H1 (cell line): ENCODE results near the gene MOK. TPM values are rescaled to one million over a fixed set of nuclear protein-coding genes. Genes with fewer than 3 reads are reported as not detected.

Experiments used
- CTCF ChIA-PET: fragments of 300-600 bp; sonication (Branson Sonifier 250); formaldehyde crosslinking; loops from one replicate; lab custom pipeline; 2021; ENCODE audit not compliant: partially characterized antibody; lab: Charles Lee
- POLR2A ChIA-PET: fragments of 300-600 bp; sonication (Branson Sonifier 250); formaldehyde crosslinking; loops from one replicate; lab custom pipeline; 2021; ENCODE audit warnings: inconsistent platforms; ENCODE audit not compliant: partially characterized antibody; lab: Charles Lee
- DNase-seq, 2 experiments: peaks; one replicate each; pipeline versions ENCODE4 v3.0.0 to v3.0.0-alpha.2; 2010 to 2022; ENCODE audit warnings: low spot score in 2 of 2, low read depth in 1 of 2, mixed read lengths in 1 of 2
- FAIRE-seq: peaks from 2 replicates; lab custom pipeline; 2011; peaks lifted over from hg19 to GRCh38; lab: Jason Lieb, UNC
- H2AFZ ChIP-seq: 2 replicates; pipeline ENCODE4 v1.8.1; 2012; ENCODE audit warnings: low read length, inconsistent platforms
- H2AK5ac ChIP-seq: 2 replicates; pipeline ENCODE4 v1.6.1; 2013; ENCODE audit warnings: low read depth, low read length
- H2BK120ac ChIP-seq: replicated peaks from 2 replicates; pipeline ENCODE3; 2013; ENCODE audit warnings: low read depth, low read length, inconsistent platforms
- H2BK12ac ChIP-seq: 2 replicates; pipeline ENCODE4 v1.6.1; 2013; ENCODE audit warnings: low read depth, low read length
- H2BK15ac ChIP-seq: 2 replicates; pipeline ENCODE4 v1.6.1; 2013; ENCODE audit warnings: low read length
- H2BK20ac ChIP-seq: 2 replicates; pipeline ENCODE4 v1.6.1; 2013; ENCODE audit warnings: low read length
- H2BK5ac ChIP-seq: 2 replicates; pipeline ENCODE4 v1.6.1; 2013; ENCODE audit warnings: low read depth, low read length
- H3K14ac ChIP-seq: 2 replicates; pipeline ENCODE4 v1.6.1; 2013; ENCODE audit warnings: inconsistent platforms; ENCODE audit not compliant: insufficient read length
- H3K18ac ChIP-seq: 2 replicates; pipeline ENCODE4 v1.6.1; 2013; ENCODE audit warnings: low read length; ENCODE audit errors: extremely low read depth
- H3K23ac ChIP-seq: 2 replicates; pipeline ENCODE4 v1.6.1; 2013; ENCODE audit warnings: inconsistent platforms; ENCODE audit not compliant: insufficient read length
- H3K23me2 ChIP-seq: 2 replicates; pipeline ENCODE4 v1.6.1; 2013; ENCODE audit warnings: low read depth, low read length
- H3K27ac ChIP-seq: 2 replicates; pipeline ENCODE4 v1.6.1; 2011; ENCODE audit warnings: low read depth, low read length, inconsistent platforms
- H3K27me3 ChIP-seq, 4 experiments: replicated peaks in 1 of 4; 1 replicate in 1 of 4; 2 replicates in 3 of 4; pipeline versions ENCODE4 v1.6.1 to v1.8.1; 2011 to 2013; ENCODE audit warnings: low read length in 3 of 4, mild to moderate bottlenecking in 3 of 4, inconsistent platforms in 2 of 4, mixed read lengths in 2 of 4, moderate library complexity in 1 of 4; ENCODE audit not compliant: control insufficient read depth in 3 of 4, insufficient read depth in 3 of 4; ENCODE audit errors: extremely low read depth in 1 of 4
- H3K36me3 ChIP-seq, 4 experiments: 2 replicates each; pipeline versions ENCODE4 v1.6.1 to v1.8.1; 2011 to 2013; ENCODE audit warnings: mild to moderate bottlenecking in 4 of 4, low read length in 3 of 4, moderate library complexity in 2 of 4, control low read depth in 1 of 4, inconsistent platforms in 1 of 4; ENCODE audit not compliant: insufficient read depth in 4 of 4, control insufficient read depth in 2 of 4
- H3K4ac ChIP-seq: replicated peaks from 2 replicates; pipeline ENCODE3; 2013; ENCODE audit warnings: low read length, low read depth, mixed read lengths, inconsistent platforms; ENCODE audit not compliant: insufficient read length
- H3K4me1 ChIP-seq, 4 experiments: replicated peaks in 1 of 4; 1 replicate in 1 of 4; 2 replicates in 3 of 4; pipeline versions ENCODE4 v1.6.1 to v1.8.1; 2011 to 2013; ENCODE audit warnings: low read length in 3 of 4, inconsistent platforms in 2 of 4, mixed read lengths in 1 of 4; ENCODE audit not compliant: insufficient read depth in 4 of 4, control insufficient read depth in 3 of 4
- H3K4me2 ChIP-seq, 2 experiments: 2 replicates each; pipeline versions ENCODE4 v1.6.1 to v1.8.1; 2011 to 2013; ENCODE audit warnings: low read depth in 2 of 2, low read length in 2 of 2, control low read depth in 1 of 2, inconsistent platforms in 1 of 2, mild to moderate bottlenecking in 1 of 2; ENCODE audit not compliant: insufficient read depth in 1 of 2
- H3K4me3 ChIP-seq, 4 experiments: fragments of 200-600, 300-600 bp in 1 of 4; sonication (generic), shearing (Covaris generic), sonication (Bioruptor Twin) in 1 of 4; 2 replicates each; pipeline versions ENCODE4 v1.5.1 to v1.8.1; 2011 to 2016; ENCODE audit warnings: low read length in 4 of 4, low read depth in 3 of 4, control low read depth in 2 of 4, inconsistent platforms in 2 of 4, mild to moderate bottlenecking in 2 of 4, mixed read lengths in 1 of 4, moderate library complexity in 1 of 4; ENCODE audit not compliant: insufficient read depth in 2 of 4; ENCODE audit errors: extremely low read depth in 1 of 4
- H3K56ac ChIP-seq: replicated peaks from 2 replicates; pipeline ENCODE3; 2013; ENCODE audit warnings: low read depth, mild to moderate bottlenecking, mixed read lengths, low read length, inconsistent platforms; ENCODE audit not compliant: insufficient read length
- H3K79me1 ChIP-seq: 2 replicates; pipeline ENCODE4 v1.6.1; 2013; ENCODE audit warnings: low read depth, low read length, control low read depth
- H3K79me2 ChIP-seq, 2 experiments: 2 replicates each; pipeline versions ENCODE4 v1.6.1 to v1.8.1; 2012 to 2013; ENCODE audit warnings: low read length in 2 of 2, mild to moderate bottlenecking in 2 of 2, inconsistent platforms in 1 of 2; ENCODE audit not compliant: insufficient read depth in 2 of 2, control insufficient read depth in 1 of 2
- H3K9ac ChIP-seq, 4 experiments: replicated peaks in 1 of 4; 1 replicate in 1 of 4; 2 replicates in 3 of 4; pipeline versions ENCODE4 v1.6.1 to v1.8.1; 2011 to 2013; ENCODE audit warnings: low read depth in 3 of 4, low read length in 3 of 4, control low read depth in 2 of 4, mild to moderate bottlenecking in 2 of 4, moderate library complexity in 2 of 4, inconsistent platforms in 1 of 4; ENCODE audit errors: extremely low read depth in 1 of 4
- H3K9me3 ChIP-seq, 2 experiments: 2 replicates each; pipeline versions ENCODE4 v1.6.1 to v1.8.1; 2012 to 2013; ENCODE audit warnings: mild to moderate bottlenecking in 2 of 2, moderate library complexity in 2 of 2, control low read depth in 1 of 2, inconsistent platforms in 1 of 2, low read depth in 1 of 2, low read length in 1 of 2, mixed read lengths in 1 of 2; ENCODE audit not compliant: insufficient read depth in 2 of 2
- H4K20me1 ChIP-seq, 2 experiments: replicated peaks in 1 of 2; 2 replicates each; pipeline versions ENCODE3 to v1.8.1; 2011 to 2013; ENCODE audit warnings: inconsistent platforms in 2 of 2, low read length in 2 of 2, mild to moderate bottlenecking in 1 of 2; ENCODE audit not compliant: insufficient read depth in 2 of 2, control insufficient read depth in 1 of 2
- H4K5ac ChIP-seq: 2 replicates; pipeline ENCODE4 v1.6.1; 2013; ENCODE audit warnings: low read length, low read depth, mixed read lengths, inconsistent platforms; ENCODE audit not compliant: insufficient read length
- H4K8ac ChIP-seq: 2 replicates; pipeline ENCODE4 v1.8.0; 2013; ENCODE audit warnings: mild to moderate bottlenecking, moderate library complexity, low read length, inconsistent platforms; ENCODE audit not compliant: insufficient read depth; ENCODE audit errors: extremely low read depth
- H4K91ac ChIP-seq: replicated peaks from 2 replicates; pipeline ENCODE3; 2013; ENCODE audit warnings: low read length, mixed read lengths, inconsistent platforms; ENCODE audit not compliant: insufficient read length
- EP300 ChIP-seq, 2 experiments: IDR thresholded peaks; 1 replicate in 1 of 2; 2 replicates in 1 of 2; pipeline ENCODE4 v1.6.1; 2011 to 2012; ENCODE audit warnings: low read depth in 2 of 2, low read length in 2 of 2, mild to moderate bottlenecking in 2 of 2, borderline replicate concordance in 1 of 2, inconsistent platforms in 1 of 2, moderate library complexity in 1 of 2
- GTF2F1 ChIP-seq: IDR thresholded peaks from 2 replicates; pipeline ENCODE4 v1.6.1; 2012; ENCODE audit warnings: low read depth, low read length, improper control_type of control experiment, borderline replicate concordance
- NANOG ChIP-seq: IDR thresholded peaks from 2 replicates; pipeline ENCODE4 v1.6.1; 2011; ENCODE audit warnings: low read length, low read depth, mild to moderate bottlenecking, inconsistent platforms; ENCODE audit not compliant: insufficient read depth, poor library complexity, severe bottlenecking
- POU5F1 ChIP-seq: IDR thresholded peaks from 2 replicates; pipeline ENCODE4 v1.6.1; 2011; ENCODE audit warnings: low read depth, mild to moderate bottlenecking, low read length, moderate library complexity
- RBBP5 ChIP-seq: IDR thresholded peaks from 2 replicates; pipeline ENCODE4 v1.7.1; 2012; ENCODE audit warnings: low read depth, mild to moderate bottlenecking, inconsistent platforms, low read length, moderate library complexity, borderline replicate concordance
- RFX5 ChIP-seq: IDR thresholded peaks from 2 replicates; pipeline ENCODE4 v1.6.1; 2011; ENCODE audit warnings: low read depth, low read length, improper control_type of control experiment, borderline replicate concordance
- RNF2 ChIP-seq: fragments of 200-900, 300-1000 bp; sonication (generic); IDR thresholded peaks from 2 replicates; pipeline ENCODE4 v1.7.1; 2016; ENCODE audit warnings: borderline replicate concordance, low read depth, mild to moderate bottlenecking, antibody characterized with exemption, low read length; ENCODE audit not compliant: poor library complexity, severe bottlenecking; ENCODE audit errors: missing control alignments
- RXRA ChIP-seq: IDR thresholded peaks from 2 replicates; pipeline ENCODE4 v1.6.1; 2011; ENCODE audit warnings: low read depth, mild to moderate bottlenecking, low read length, moderate library complexity; ENCODE audit not compliant: insufficient read depth
- SP2 ChIP-seq: IDR thresholded peaks from 2 replicates; pipeline ENCODE4 v1.6.1; 2012; ENCODE audit warnings: mild to moderate bottlenecking, low read length, inconsistent platforms
- SUZ12 ChIP-seq: fragments of 200-600 bp; sonication (generic); IDR thresholded peaks from 2 replicates; pipeline ENCODE4 v1.6.1; 2012; ENCODE audit warnings: mild to moderate bottlenecking, inconsistent platforms, low read length, moderate library complexity, mixed read lengths
- TCF12 ChIP-seq: IDR thresholded peaks from 2 replicates; pipeline ENCODE4 v1.6.1; 2011; ENCODE audit warnings: low read depth, mild to moderate bottlenecking, low read length
- ZNF274 ChIP-seq: IDR thresholded peaks from 2 replicates; pipeline ENCODE4 v1.7.0; 2012; ENCODE audit warnings: low read length, borderline replicate concordance; ENCODE audit errors: extremely low read depth
- WGBS, 2 experiments: shearing (Covaris generic) in 1 of 2; methylation state at CpG; one replicate each; pipeline versions ENCODE4 v1.1.6 to v1.1.7; 2013 to 2015; ENCODE audit warnings: low lambda C conversion rate in 2 of 2, mixed read lengths in 2 of 2, inconsistent platforms in 1 of 2, low coverage in 1 of 2, missing lambda C conversion rate in 1 of 2; ENCODE audit not compliant: insufficient replicate concordance in 2 of 2, insufficient coverage in 1 of 2, insufficient read length in 1 of 2; ENCODE audit errors: extremely low coverage in 1 of 2, missing lambda C conversion rate in 1 of 2; 5-methylcytosine and 5-hydroxymethylcytosine counted together
- polyA plus RNA-seq, 7 experiments: library from polyadenylated mRNA; depleted of rRNA in 3 of 7; stranded (reverse) in 5 of 7; unstranded in 2 of 7; fragments of >200 nt in 5 of 7; fragments of 200-250 nt in 2 of 7; gene quantifications; 1 replicate in 5 of 7; 2 replicates in 1 of 7; 4 replicates in 1 of 7; pipeline versions ENCODE4 v1.2.1 to v1.2.3, GENCODE V29; 2011 to 2013; ENCODE audit warnings: missing spikeins in 2 of 7, mixed read lengths in 2 of 7
- total RNA-seq: library from RNA; stranded (reverse); fragmentation: NEBNext Ultra II Directional; extraction: Animal tissue kit (Norgen Biotek cat#: 25700); gene quantifications from 2 replicates; pipeline ENCODE4 v1.2.1, GENCODE V29; 2021

The MOK gene
- total and polyA plus RNA-seq, 2 of the 8 experiments (the other 6 are each of a cell fraction or from before 2014, with no cell fraction given), result 2.1 to 2.5 TPM

- no peak overlapping the region for H3K4me2 ChIP-seq
- 90% methylated on average over 5 of the region's 5 CpGs; no CpG with 5 or more reads in 1 of the 2 experiments for WGBS, 2 experiments
- FAIRE-seq, result no peak
- TF ChIP-seq RFX5 (no peak), NANOG (no peak), EP300 (IDR thresholded peaks at IDR 0.05; ENCODE audit: borderline replicate concordance in 1 of 2, low read depth in 2 of 2, low read length in 2 of 2) (no peak), POU5F1 (no peak), SP2 (no peak), SUZ12 (no peak), TCF12 (no peak), RBBP5 (no peak), RXRA (no peak), ZNF274 (no peak), GTF2F1 (no peak), RNF2 (no peak)
These were observed 37.3 kb upstream of the MOK start for GRCh38 chr14:102342238-102342637.

More at GRCh38 chr14:102342238-102342637, 37.3 kb upstream of the MOK start:
- no peak overlapping the region for H2AFZ ChIP-seq
- H3K27me3 ChIP-seq, result no peaks in the 10 kb centered on the region
- no peak overlapping the region for H3K4me3 ChIP-seq
- no peak overlapping the region for H2BK120ac ChIP-seq
- H3K4ac ChIP-seq, result no peak overlapping the region
- no peaks in the 10 kb centered on the region for H3K79me2 ChIP-seq
- no peak overlapping the region for H2BK5ac ChIP-seq
- no peak overlapping the region for H3K14ac ChIP-seq
- H3K36me3 ChIP-seq, result peaks cover 2 to 18% (median 5%) of the 10 kb centered on the region in 4 experiments; a peak in 4 of 8 replicates
- no peak overlapping the region for H2AK5ac ChIP-seq
- no peak overlapping the region for H2BK15ac ChIP-seq
- ChIA-PET CTCF (interaction anchor here (0.9 to 1.5 kb wide), 3 partner anchors 17 to 415 kb away, joined by 3 to 4 read pairs (median 3); no protein-coding TSS in a partner anchor), POLR2A (interaction anchor here (0.7 to 1.4 kb wide), 3 partner anchors 9 to 49 kb away, joined by 3 read pairs; no protein-coding TSS in a partner anchor)
- H3K9me3 ChIP-seq, result no peaks in the 10 kb centered on the region
- no peak overlapping the region for H3K27ac ChIP-seq
- H4K91ac ChIP-seq, result no peak overlapping the region
- H4K5ac ChIP-seq, result no peak overlapping the region
- H3K23ac ChIP-seq, result no peak overlapping the region
- H2BK20ac ChIP-seq, result no peak overlapping the region
- no peak overlapping the region for H3K9ac ChIP-seq
- H3K79me1 ChIP-seq, result no peaks in the 10 kb centered on the region
- H4K20me1 ChIP-seq, result no peaks in the 10 kb centered on the region
- H3K18ac ChIP-seq, result no peak overlapping the region
- H3K4me1 ChIP-seq, result no peaks in the 10 kb centered on the region; a peak in 1 of 7 replicates
- no peak overlapping the region for H2BK12ac ChIP-seq
- no peak overlapping the region for H3K56ac ChIP-seq
- H4K8ac ChIP-seq, result no peak overlapping the region
- no peak for DNase-seq
- no peaks in the 10 kb centered on the region for H3K23me2 ChIP-seq
